GM20000 (cell line): Measurements from ENCODE around the gene GCLC.
A peak's percentile ranks its signal among the peaks of the same experiment; 100 is the strongest.

Experiments
- DNase-seq: peaks from one replicate; pipeline ENCODE4 v3.0.0; 2012; ENCODE audit warnings: low spot score
- TF ChIP-seq, protein P1 (sequence below): IDR thresholded peaks from 2 replicates; pipeline ENCODE4 v1.5.1; 2012; ENCODE audit warnings: mild to moderate bottlenecking, control low read depth; ENCODE audit errors: extremely low read depth, missing control alignments

GCLC gene

DNA sequence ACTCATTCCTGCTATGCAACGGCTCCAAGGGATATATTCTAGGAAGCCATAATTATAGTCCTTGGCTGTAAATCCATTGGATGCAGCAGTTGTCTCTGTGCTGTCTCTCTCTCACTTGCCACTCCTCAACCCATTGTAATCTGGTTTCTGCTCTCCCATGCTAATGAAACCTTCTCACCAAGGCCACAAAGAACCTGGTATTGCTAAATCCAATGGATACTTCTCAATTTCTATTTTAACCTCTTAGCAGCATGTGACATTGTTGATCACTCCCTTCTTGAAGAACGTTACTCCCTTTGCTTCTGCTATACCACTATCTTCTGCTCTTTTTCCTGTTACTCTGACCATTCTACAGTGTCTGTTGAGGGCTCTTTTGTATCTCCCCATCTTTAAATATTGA is 39.8 kb upstream of the GCLC start:
- no peak for DNase-seq

DNA sequence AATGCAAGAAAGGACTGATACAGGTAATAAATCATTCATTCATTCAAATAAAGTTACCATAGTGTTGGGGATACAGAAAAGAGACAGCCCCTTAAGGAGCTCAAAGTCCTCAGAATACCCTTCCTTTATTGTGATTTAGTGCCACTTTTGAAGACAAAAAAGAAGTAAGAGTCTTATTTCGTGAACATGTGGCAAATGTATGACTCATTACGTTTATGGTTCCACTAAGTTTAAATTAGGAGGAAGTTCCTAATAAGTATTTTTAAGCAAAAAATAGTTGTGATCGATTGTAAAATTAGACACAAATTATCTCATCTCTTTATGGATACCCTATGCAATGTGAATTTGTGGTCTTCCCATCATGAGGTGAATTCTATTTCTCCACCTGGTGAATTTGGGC is 38.5 kb upstream of the GCLC start:
- TF ChIP-seq, protein P1, sequence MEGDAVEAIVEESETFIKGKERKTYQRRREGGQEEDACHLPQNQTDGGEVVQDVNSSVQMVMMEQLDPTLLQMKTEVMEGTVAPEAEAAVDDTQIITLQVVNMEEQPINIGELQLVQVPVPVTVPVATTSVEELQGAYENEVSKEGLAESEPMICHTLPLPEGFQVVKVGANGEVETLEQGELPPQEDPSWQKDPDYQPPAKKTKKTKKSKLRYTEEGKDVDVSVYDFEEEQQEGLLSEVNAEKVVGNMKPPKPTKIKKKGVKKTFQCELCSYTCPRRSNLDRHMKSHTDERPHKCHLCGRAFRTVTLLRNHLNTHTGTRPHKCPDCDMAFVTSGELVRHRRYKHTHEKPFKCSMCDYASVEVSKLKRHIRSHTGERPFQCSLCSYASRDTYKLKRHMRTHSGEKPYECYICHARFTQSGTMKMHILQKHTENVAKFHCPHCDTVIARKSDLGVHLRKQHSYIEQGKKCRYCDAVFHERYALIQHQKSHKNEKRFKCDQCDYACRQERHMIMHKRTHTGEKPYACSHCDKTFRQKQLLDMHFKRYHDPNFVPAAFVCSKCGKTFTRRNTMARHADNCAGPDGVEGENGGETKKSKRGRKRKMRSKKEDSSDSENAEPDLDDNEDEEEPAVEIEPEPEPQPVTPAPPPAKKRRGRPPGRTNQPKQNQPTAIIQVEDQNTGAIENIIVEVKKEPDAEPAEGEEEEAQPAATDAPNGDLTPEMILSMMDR: no peak
- no peak for DNase-seq

More for the DNA sequence above, 39.8 kb upstream of the GCLC start:
- TF ChIP-seq, protein P1: no peak

DNA sequence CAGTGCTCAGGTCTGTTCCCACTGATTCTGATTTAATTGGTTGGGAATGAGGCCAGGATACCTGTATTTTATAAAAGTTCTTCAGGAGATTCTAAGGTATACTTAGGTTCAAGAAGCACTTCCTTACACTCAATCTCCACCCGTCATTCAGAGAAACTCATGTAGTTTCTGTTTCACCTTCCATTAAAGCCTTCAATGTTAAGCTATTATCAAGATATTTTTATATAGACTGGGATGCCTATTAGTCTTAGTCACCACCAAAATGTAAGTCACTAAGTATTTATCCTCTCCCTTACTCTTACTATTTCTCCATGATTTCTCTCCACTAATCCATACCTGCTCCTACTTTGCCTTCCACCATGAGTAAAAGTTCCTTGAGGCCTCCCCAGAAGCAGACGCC is 38.1 kb upstream of the GCLC start:
- peak; percentile 13 for DNase-seq
- TF ChIP-seq, protein P1: no peak

DNA sequence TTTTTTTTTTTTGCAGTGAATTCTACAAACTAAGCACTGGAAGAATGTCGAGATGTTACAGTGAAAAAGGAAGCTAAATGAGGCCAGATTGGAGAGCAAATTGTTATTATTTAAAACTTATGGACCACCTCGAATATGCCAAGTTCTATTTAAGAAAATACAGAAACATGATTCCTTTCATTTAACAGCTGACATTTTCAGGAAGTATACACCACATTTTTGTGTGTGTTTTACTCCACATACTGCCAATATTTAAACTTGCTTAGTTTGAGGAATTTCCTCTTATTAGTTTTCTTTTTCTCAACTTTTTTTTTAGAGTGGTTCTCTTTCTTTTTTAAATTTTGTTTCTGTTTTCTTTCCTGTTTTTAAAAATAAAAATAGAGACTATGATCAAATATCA is 37.0 kb upstream of the GCLC start:
- TF ChIP-seq, protein P1: no peak

DNA sequence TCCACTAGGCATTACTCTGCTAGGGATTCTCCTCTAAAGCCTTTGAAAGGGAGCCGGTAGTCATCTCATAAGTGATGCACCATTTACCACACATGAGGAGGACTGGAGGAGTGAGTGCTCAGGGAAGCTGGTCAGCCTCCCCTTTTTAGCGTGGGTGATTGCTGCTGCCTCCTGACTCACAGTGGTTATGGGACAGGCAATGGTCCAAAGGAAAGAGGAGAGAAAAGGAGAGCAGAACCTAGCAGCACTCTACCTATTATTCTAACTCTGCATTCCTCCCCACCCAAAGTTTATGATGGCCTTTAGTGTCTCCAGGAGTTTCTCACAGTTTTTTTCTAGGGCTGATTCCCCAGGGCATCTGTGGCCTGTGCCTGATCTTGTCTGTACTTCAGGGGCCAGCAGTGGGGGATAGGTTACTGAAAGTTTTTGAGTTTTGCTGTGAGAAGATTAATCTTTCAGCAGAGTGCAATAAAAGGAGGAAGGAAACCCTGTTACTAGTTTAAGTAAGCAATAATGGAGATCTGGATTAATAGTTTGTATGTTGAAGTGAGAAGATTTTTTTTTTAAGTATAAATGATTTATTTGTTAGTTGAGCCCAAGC is 36.4 kb upstream of the GCLC start:
- TF ChIP-seq, protein P1: no peak
- DNase-seq: no peak

More for the DNA sequence above, 37.0 kb upstream of the GCLC start:
- DNase-seq: no peak

DNA sequence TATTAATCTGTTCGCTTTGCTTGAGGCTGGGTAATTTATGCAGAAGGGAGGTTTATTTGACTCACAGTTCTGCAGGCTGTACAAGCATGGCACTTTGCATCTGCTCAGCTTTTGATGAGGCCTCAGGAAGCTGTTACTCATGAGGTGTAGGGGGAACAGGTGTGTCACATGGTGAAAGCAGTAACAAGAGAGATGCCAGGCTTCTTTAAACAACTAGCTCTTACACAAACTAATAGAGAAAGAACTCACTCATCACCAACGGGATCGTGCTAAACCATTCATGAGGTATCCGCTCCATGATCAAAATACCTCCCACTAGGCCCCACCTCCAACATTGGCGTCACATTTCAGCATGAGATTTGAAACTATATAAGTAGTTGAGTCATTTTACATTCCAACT is 34.4 kb upstream of the GCLC start:
- no peak for DNase-seq

DNA sequence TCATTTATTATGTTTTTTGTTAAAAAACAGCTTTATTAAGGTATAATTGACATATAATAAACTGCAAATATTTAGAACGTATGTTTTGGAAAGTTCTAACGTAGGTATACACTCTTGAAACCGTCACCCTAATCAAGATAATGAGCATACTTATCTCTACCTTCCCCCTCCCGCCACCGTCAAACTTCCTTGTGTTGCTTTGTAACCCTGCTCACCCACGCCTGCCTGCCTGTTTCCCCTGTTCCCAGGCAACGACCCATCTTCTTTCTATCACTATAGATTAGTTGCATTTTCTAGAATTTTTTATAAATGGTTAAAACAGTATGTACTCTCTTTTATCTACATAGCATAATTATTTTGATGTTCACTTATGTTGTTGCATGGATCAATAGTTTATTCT is 33.5 kb upstream of the GCLC start:
- no peak for DNase-seq
- TF ChIP-seq, protein P1: no peak

More for the DNA sequence above, 34.4 kb upstream of the GCLC start:
- TF ChIP-seq, protein P1: no peak
